Hematopoietic multipotent progenitor cell treated with erythropoietin and hydrocortisone succinate and interleukin-3 and kit ligand, for 8 days (in vitro differentiated cells): Measurements from ENCODE around the gene IYD.
"Not testable (repeated sequence)": the region's sequence is repeated elsewhere in the genome, so short reads cannot be mapped to it uniquely, and the experiment has no call there.

Source experiments
- DNase-seq: peaks from one replicate; pipeline ENCODE4 v3.0.0-alpha.2; 2015

Gene IYD

DNA sequence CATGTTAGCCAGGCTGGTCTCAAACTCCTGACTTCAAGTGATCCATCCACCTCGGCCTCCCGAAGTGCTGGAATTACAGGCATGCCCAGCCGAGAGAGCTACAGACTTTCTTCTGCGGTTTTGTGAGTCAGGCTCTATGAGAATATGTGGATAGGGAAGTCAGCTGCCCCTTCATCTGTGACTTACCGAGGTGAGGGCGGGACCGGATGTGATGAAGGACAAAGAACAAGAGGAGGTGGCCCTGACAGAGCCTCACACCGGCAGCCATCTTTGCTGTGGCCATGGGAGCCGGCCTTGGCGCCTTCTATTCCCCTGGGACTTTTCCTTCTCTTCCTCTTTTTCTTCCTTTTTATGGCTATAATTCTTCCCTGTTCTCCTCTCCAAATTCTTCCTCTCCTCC is 67.0 kb downstream of the IYD start:
- no peak for DNase-seq

DNA sequence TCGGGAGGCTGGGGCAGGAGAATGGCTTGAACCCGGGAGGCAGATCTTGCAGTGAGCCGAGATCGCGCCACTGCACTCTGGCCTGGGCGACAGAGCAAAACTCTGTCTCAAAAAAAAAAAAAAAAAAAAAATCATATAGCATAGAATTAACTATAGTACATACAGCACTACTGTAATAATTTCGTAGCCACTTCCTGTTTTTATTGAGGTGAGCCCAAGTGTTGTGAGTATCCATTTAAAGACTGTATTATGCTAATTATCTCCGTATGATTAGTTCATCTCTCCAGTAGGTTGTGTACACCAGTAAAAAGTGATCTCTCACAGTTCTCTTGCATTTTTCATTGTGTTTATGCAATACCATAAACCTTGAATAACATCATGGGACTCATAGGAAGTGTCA is 70.6 kb downstream of the IYD start:
- DNase-seq, result no peak

DNA sequence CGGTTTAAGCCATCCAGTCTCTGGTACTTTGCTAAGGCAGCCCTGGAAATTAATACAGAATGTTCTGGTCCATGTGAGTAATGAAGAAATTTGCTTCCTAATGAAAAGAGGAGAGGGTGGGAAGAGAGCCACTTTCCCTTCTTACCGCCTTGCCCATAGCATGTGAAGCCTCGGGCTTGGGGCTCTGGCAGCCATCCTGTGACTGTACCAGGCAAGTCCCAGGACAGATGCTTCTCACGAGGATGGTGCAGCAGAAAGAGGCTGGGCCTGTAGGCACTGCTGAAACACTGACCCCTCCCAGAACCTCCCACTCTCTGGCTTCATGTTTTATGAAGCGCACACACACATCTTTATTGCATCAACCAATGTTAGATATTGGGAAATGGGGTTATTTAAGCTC is 74.8 kb downstream of the IYD start:
- no peak for DNase-seq

DNA sequence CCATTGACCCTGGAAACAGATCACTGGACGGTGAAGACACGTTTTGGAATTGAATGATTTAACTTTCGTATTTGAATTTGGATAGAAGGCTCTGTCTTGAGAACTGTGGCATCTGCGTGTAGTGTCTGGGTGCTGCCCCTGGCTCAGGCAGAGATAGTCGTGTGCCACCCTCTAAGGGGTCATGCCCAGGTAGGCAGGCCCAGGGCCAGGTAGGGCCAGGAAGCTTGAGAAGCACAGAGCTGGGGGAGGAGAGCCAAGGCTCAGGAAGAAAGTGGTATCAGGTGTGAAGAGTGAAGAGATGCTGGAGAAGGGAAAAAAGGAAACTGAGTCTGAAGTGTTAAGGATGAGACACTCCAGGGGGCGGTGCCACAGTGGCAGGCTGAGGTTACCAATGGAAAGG is 75.5 kb downstream of the IYD start:
- DNase-seq, result no peak

DNA sequence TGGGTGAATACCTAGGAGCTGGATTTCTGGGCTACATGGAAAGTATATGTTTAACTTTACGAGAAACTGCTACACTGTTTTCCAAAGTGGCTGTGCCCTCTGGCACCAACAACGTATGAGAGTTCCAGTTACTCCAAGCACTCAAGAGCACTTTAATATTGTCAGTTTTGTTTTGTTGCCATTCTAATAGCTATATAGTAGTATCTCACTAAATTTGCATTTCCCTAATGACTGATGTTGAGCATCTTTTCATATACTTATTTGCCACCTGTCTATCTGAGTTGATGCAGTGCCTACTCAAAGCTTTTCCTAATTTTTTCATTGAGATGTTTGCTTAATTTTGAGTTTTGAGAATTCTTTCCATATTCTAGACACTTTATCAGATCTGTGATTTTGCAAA is 76.7 kb downstream of the IYD start:
- DNase-seq, result no peak

DNA sequence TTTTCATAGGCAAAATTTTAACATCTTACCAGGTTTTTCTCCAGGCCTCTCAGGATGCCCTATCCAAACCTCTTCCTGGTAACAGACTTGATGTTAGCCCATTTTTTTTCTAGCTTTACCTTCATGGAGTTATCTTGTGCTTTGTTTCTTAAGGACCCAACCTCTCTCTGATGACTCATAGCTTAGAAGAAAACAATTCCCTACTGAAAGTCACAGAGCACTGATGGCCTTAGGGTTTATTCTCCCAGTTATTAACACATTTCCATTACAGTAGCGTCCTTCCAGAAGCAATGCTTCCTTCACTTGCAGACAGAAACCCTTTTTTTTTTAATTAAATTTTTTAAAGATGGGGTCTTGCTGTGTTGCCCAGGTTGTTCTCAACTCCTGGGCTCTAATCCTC is 79.4 kb downstream of the IYD start:
- no peak for DNase-seq

DNA sequence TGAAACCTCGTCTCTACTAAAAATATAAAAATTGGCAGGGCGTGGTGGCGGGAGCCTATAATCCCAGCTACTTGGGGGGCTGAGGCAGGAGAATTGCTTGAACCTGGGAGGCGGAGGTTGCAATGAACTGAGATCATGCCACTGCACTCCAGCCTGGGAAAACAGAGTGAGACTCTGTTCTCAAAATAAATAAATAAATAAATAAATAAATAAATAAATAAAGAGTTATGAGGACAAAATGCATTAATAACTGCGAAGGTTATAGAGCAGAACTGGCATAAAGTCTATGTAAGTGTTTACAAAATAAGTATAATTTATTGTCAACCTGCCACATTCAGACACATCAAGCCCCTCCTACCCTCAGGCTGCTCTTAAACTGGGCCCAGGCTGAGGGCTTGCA is 80.2 kb downstream of the IYD start:
- not testable (repeated sequence) for DNase-seq

DNA sequence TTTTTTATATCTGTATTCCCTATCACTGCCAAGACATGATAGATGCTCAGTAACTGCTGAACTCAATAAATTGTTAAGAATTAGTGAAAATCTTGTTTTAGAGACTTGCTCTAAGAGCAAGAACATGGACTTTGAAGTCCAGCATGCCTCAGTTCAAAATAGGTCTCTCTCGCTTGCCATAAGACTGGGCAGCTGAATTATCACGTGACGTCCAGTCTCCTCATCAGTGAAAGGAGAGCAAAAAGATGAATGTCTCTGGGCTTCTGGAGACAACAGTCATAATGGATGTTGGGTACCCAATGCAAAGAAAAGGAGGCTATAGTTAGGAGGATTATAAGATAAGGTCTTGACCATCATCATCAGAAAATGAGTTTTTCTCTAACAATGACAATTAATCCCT is 82.1 kb downstream of the IYD start:
- no peak for DNase-seq

DNA sequence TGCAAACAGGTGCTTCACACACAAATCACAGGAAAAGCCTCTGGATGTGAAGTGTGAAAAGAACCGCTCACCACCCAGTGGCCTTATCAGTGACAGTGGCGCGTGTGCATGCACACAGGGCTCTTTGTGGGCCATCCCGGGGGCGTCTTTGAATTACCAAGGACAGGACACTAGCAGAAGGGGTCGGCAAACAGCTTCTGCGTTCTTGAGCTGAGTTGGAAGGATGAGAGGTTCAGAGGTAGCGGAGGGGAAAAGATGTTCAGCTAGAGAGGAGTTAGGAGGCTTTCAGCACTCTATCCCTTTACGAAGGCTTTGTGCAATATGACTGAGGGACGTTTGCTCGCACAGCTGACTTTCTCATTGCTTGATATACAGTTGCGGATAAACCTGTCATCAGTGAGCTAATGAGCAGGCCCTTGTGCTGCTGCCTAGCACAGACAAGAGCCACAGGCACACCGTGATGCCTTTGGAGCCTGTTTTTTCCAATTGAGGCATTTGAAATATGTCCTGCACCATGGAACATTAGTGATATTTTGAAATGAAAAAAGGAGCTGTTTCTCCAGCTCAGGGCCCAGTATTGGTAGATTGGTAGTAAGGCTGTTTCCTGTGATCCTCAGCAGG is 83.1 kb downstream of the IYD start:
- no peak for DNase-seq

DNA sequence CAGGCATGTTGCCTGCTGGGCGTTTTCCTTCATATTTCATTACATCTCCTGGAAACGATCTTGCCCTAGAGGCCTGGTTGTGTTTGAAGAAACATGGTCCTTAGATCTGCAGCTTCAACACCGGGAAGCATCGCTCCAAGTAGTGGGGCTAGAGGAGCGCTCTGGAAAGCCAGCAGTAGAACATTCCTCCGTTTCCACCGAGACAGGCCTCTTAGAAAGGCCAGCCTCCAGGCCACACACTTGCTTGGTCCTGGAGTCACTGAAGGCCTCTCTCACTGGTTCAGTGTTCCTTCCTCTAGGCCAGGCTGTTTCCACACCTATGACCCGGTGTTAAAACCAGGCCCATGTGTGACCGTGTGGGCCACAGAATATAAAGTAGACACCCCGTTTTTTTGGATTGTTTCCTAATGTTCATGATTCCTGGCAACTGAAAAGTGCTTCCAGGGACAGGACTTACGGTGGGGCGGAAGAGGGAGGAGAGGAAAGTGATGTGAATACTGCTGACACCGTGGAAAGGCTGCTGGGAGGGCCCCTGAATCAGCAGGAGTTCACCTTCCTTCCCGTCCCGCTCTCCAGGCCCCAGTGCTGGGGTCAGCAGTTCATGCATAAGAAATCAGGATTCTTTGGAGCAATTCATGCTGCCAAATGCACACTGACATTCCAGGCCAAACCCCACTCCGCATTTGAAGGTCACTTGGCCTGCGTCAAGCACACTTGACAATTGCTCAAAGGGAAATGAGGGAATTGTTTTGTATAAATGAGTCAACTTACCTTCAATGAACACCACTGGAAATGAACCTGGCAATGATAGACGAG is 83.8 kb downstream of the IYD start:
- no peak for DNase-seq

DNA sequence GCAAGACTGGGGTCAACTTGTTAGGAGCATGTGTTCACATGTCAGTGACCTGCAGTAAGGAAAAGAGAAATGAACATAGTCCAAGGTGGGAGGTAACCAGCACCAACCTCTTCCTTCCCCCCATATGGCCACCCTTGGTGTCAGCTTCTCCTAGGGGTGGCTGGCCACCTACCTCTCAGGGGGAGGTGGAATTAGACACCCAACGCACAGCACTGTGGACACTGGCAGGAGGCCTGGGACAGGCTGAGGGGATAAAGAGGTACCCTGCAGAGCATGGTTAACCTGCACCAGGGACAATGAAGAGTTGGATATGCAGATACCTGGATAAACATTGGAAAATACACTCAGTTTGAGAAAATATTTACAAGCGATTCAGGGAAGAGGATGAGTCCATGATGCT is 84.5 kb downstream of the IYD start:
- no peak for DNase-seq
